ENCODE measurements around the gene RRP15. TPM values are rescaled to one million over a fixed set of nuclear protein-coding genes. Genes with fewer than 3 reads are reported as not detected.
A peak's percentile ranks its signal among the peaks of the same experiment; 100 is the strongest.

The RRP15 gene
- total and polyA plus RNA-seq, 9 of the 15 experiments (the other 6 are each of a cell fraction or from before 2014, with no cell fraction given), result 9.5 to 58.1 (median 29.3) TPM

- intact Hi-C loops (cut with micrococcal nuclease) (no loop called here), in situ Hi-C loops (cut with MboI) (loop anchor here (10.0 kb wide), 1 partner anchor 203 kb away; no protein-coding TSS in a partner anchor)
- CTCF ChIA-PET (ENCODE audit: low intra/inter-chr PET ratio), result no interaction called here
- DNase-seq (ENCODE audit: extremely low read depth in 1 of 4, low spot score in 3 of 4) (no peak), FAIRE-seq (no peak), ATAC-seq (peak; percentile 25; the same call in 2 of the 3 replicates)
- Histone ChIP-seq H3K4me2 (ENCODE audit: insufficient read depth, low read length) (no peak overlapping the region), H3K4me3 (no peak overlapping the region), H3K27ac (ENCODE audit: extremely low read depth, low read depth, low read length) (no peak overlapping the region), H3K36me3 (ENCODE audit: control insufficient read depth, insufficient read depth, low read length) (no peaks in the 10 kb centered on the region), H3K9ac (ENCODE audit: insufficient read depth in 1 of 2, low read depth in 2 of 2, low read length in 2 of 2) (no peak overlapping the region), H3K27me3 (ENCODE audit: control insufficient read depth in 2 of 2, insufficient read depth in 2 of 2, low read length in 2 of 2) (no peaks in the 10 kb centered on the region), H3K79me2 (ENCODE audit: control insufficient read depth, insufficient read depth, low read length) (no peaks in the 10 kb centered on the region), H3K4me1 (replicated peaks in 1 of 2; ENCODE audit: control insufficient read depth in 2 of 2, insufficient read depth in 2 of 2, low read length in 2 of 2) (no peaks in the 10 kb centered on the region), H4K20me1 (replicated peaks; ENCODE audit: control insufficient read depth, insufficient read depth, low read length) (no peaks in the 10 kb centered on the region), H3K9me1 (ENCODE audit: control insufficient read depth, insufficient read depth, low read length) (no peaks in the 10 kb centered on the region), H2AFZ (ENCODE audit: low read depth, low read length) (no peak overlapping the region), H3K9me3 (replicated peaks; ENCODE audit: control insufficient read depth, insufficient read depth, low read depth, low read length) (no peaks in the 10 kb centered on the region)
- 45% methylated on average over 7 of the region's 8 CpGs for WGBS (ENCODE audit: insufficient coverage, low coverage, missing lambda C conversion rate)
- POLR2A ChIA-PET, result no interaction called here
- TF ChIP-seq MXD1 (CRISPR knock-in tag; IDR thresholded peaks at IDR 0.05; ENCODE audit: borderline replicate concordance, poor library complexity, severe bottlenecking) (no peak), HMG20A (CRISPR knock-in tag; conservative IDR thresholded peaks at IDR 0.05) (no peak), SIX5 (IDR thresholded peaks at IDR 0.05; ENCODE audit: borderline replicate concordance in 1 of 2, insufficient read depth in 1 of 2, low read depth in 1 of 2, low read length in 2 of 2) (no peak), THRA (IDR thresholded peaks at IDR 0.05) (no peak), TFAM (CRISPR knock-in tag; conservative IDR thresholded peaks at IDR 0.05) (no peak), BRF1 (IDR thresholded peaks at IDR 0.05; ENCODE audit: borderline replicate concordance, extremely low read depth, insufficient read length) (no peak), SMARCB1 (IDR thresholded peaks at IDR 0.05; ENCODE audit: insufficient read length, low read depth) (no peak), ZBTB17 (CRISPR knock-in tag; IDR thresholded peaks at IDR 0.05) (no peak), RBBP5 (IDR thresholded peaks at IDR 0.05; ENCODE audit: borderline replicate concordance, insufficient read depth, low read length, poor library complexity, severe bottlenecking) (no peak)
- TF ChIP-seq, protein P1, sequence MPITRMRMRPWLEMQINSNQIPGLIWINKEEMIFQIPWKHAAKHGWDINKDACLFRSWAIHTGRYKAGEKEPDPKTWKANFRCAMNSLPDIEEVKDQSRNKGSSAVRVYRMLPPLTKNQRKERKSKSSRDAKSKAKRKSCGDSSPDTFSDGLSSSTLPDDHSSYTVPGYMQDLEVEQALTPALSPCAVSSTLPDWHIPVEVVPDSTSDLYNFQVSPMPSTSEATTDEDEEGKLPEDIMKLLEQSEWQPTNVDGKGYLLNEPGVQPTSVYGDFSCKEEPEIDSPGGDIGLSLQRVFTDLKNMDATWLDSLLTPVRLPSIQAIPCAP (CRISPR knock-in tag; IDR thresholded peaks at IDR 0.05; ENCODE audit: borderline replicate concordance), result no peak
- no TSS peak for BruUV-seq (replicated peaks)
Measured at GRCh38 chr1:218352075-218352438, 67.0 kb downstream of the RRP15 start.

Data from K562 (cell line).